Ureter (tissue), 1 donor: ENCODE data around the gene TLN1. TPM values are rescaled to one million over a fixed set of nuclear protein-coding genes. Genes with fewer than 3 reads are reported as not detected.

Experiments
- DNase-seq: peaks from one replicate; pipeline ENCODE4 v3.0.0-alpha.2; 2020; ENCODE audit warnings: low spot score
- total RNA-seq: library from RNA; stranded (reverse); gene quantifications from one replicate; pipeline ENCODE4 v1.2.4, GENCODE V29; 2023
- donor health status: DM: yes; HTN: yes; CAD: no.

TLN1 gene
- total RNA-seq, 1 donor from 2014 or later = 340 TPM

DNA sequence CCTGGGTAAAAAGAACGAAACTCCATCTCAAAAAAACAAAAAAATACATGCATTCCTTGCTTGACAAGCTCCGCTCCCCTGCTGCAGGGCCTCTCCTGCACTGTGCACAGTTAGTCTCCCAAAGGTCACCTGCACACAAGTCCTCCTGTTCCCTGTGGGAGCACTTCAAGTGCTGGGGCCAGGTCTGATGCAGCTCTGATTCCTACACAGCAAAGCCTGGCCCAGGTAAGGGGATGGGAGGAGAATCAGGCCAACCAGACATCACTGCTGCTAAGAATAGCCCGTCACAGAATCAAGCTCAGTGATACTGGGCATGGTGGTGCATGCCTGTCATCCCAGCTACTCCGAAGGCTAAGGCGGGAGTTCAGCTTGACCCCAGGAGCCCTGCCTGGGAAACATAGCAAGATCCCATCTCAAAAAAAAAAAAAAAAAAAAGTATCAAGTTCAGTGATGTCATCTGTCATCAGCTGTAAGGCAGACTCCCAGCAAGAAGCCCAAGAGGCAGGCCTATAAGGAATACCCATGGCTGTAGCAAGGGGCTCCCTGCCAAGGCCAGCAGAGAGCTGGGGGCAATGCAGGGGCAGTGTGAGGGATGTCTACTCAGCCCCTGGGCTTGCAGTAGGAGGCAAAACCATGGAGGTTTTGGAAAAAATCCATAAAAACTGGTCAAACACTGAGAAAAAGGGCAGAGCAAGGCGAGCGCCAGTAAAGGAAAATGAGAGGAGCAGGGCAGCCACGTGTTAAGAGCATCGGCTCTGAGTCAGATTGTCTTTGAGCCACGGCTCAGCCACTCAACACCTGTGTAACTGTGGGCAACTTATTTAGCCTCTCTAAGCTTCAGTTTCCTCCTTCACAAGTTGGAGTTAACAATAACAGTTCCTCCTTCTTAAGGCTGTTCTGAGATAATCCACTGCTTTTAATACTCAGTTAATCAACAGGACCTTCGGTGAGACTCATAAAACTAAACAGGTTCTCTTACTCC is 45.5 kb downstream of the TLN1 start:
- no peak for DNase-seq

DNA sequence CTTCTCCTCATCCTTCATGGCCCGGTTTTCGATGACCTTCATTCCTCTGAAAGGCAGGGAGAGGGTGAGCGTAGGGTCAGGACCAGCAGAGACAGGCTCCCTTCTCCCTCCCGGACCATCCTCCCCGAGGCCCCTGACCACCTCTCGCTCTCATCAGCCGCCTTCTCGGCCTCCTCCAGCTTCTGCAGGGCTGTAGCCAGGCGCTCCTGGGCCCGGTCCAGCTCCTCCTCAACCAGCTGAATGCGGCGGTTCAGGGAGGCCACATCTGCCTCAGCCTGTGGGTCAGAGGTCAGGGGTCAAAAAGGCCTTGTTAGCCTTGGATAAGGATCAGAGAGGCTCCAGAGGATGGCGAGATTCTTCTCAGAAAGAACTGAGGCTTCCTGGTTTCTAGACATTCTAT is 46.5 kb downstream of the TLN1 start:
- no peak for DNase-seq

GRCh38 chr9:35684921-35685320 is 47.1 kb downstream of the TLN1 start:
- no peak for DNase-seq

- no peak for DNase-seq
Observed at GRCh38 chr9:35683323-35683722, 48.7 kb downstream of the TLN1 start.

DNA sequence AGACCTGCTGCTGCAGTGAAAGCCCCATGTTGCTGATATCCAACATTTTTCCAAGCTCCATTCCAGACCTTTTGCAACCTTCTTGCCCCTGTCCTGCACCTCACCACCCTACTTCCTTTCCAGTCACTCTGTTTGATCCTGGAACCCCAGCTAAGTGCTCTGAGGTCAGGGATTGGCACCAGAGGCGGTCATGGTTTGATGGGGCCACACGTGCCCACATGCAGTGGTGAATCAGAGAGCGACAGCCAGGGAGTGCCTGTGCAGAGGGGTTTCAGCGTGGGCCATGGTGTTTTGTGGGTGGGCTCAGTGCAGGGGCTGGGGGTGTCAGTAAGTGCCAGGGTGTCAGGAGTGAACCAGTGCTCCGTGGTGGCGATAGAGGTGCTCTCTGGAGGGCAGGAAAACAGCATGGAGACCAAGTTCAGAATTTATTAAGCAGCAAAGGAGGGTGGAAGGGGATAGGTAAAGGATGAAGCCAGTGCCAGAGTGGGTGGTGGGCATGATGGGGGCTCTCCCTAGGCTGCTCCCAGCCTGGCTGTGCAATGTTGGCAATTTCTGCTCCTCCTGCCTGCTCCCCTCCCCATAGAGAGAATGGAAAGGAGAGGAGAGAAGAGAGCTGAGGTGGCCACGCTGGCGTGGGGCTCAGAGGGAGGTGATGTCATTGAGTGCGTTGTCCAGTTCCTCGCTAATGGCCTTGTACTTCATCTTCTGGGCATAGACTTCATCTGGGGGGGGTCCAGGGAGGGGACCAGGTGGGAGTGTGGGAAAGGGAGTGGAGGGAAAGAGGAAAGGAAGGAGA is 49.3 kb downstream of the TLN1 start:
- DNase-seq = no peak

DNA sequence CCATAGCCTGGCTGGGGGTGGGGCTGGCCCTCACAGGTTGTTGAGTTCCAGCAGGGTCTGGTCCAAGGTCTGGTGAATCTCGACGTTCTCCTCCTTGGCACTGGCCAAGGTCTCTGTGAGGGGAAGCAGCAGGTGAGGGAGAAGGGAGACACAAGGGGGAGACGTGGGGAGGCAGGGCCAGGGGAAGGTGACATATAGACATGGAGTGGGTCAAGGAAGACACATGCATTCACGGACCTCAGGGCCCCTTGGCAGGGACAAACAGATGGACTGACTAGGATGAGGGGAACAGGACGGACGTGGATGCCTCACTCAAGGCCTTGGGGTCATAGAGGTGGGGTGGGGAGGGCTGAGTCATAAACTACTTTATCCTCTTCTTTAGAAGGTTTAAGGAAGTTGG is 49.9 kb downstream of the TLN1 start:
- no peak for DNase-seq

DNA sequence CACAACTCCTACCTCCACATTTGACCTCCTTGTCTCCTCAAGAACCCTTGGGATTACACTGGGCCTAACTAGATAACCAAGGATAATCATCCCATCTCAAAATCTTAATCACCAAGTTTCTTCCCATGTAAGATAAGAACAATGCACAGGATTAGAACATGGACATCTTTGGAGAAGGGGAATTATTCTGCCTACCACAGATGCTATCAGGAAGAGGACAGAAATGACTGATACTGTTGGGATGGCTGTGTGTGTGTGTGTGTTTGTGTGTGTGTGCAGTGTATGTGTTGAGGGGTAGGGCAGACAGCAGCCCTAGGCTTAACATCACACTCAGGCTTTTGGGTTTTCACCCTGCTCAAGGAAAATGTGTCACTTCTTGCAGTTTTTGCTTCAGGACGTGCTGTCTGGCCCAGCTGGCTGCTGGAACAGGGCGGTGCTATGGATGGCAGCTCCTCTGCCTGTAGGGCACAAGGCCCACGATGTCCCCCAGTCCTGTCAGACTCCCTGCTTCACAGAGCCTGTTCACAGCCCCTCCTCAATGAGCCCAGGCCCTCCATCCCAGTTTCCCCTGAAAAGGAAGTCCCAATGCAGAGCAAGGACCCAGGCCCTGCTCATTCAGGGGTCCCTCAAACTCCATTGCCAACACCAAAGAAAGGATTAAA is 50.5 kb downstream of the TLN1 start:
- no peak for DNase-seq

DNA sequence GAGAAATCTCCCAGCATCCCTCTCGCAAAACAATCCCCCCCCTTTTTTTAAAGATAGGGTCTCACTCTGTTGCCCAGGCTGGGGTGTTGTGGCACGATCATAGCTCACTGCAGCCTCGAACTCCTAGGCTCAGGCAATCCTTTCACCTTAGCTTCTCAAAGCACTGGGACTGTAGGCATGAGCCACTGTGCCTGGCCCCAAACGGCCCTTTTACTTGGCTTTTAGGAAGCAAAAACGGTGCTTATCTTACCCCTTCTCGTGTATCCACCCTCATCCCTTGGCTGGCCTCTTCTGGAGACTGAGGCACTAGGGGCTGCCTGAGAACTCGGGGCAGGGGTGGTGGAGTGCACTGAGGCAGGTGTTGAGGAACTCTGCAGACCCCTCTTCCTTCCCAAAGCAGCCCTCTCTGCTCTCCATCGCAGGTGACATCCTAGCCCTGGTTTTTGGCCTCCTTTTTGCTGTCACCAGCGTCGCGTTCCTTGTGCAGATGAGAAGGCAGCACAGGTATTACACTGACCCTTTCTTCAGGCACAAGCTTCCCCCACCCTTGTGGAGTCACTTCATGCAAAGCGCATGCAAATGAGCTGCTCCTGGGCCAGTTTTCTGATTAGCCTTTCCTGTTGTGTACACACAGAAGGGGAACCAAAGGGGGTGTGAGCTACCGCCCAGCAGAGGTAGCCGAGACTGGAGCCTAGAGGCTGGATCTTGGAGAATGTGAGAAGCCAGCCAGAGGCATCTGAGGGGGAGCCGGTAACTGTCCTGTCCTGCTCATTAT is 51.5 kb downstream of the TLN1 start:
- no peak for DNase-seq

DNA sequence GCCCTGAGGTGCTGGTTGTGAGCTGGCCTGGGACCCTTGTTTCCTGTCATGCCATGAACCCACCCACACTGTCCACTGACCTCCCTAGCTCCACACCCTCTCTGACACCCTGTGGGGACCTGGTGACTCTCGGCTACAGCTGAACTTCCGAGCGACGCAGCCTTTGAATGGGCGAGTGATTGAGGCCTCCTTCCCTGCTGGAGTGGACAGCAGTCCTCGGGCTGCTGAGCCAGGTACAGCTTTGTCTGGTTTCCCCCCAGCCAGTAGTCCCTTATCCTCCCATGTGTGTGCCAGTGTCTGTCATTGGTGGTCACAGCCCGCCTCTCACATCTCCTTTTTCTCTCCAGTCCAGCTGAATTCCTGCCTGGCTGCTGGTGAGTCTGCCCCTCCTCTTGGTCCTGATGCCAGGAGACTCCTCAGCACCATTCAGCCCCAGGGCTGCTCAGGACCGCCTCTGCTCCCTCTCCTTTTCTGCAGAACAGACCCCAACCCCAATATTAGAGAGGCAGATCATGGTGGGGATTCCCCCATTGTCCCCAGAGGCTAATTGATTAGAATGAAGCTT is 52.1 kb downstream of the TLN1 start:
- DNase-seq = no peak

DNA sequence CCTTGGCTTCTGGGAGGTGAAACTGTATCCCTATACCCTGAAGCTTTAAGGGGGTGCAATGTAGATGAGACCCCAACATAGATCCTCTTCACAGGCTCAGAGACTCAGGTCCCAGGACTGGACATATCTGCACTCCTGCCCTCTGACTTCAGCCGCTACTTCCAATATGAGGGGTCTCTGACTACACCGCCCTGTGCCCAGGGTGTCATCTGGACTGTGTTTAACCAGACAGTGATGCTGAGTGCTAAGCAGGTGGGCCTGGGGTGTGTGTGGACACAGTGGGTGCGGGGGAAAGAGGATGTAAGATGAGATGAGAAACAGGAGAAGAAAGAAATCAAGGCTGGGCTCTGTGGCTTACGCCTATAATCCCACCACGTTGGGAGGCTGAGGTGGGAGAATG is 52.9 kb downstream of the TLN1 start:
- no peak for DNase-seq

GRCh38 chr9:35675732-35676392 is 56.1 kb downstream of the TLN1 start:
- DNase-seq = no peak

- no peak for DNase-seq
Observed at GRCh38 chr9:35675204-35675603, 56.8 kb downstream of the TLN1 start.

- DNase-seq = no peak
Observed at GRCh38 chr9:35674025-35674361, 58.0 kb downstream of the TLN1 start.

DNA sequence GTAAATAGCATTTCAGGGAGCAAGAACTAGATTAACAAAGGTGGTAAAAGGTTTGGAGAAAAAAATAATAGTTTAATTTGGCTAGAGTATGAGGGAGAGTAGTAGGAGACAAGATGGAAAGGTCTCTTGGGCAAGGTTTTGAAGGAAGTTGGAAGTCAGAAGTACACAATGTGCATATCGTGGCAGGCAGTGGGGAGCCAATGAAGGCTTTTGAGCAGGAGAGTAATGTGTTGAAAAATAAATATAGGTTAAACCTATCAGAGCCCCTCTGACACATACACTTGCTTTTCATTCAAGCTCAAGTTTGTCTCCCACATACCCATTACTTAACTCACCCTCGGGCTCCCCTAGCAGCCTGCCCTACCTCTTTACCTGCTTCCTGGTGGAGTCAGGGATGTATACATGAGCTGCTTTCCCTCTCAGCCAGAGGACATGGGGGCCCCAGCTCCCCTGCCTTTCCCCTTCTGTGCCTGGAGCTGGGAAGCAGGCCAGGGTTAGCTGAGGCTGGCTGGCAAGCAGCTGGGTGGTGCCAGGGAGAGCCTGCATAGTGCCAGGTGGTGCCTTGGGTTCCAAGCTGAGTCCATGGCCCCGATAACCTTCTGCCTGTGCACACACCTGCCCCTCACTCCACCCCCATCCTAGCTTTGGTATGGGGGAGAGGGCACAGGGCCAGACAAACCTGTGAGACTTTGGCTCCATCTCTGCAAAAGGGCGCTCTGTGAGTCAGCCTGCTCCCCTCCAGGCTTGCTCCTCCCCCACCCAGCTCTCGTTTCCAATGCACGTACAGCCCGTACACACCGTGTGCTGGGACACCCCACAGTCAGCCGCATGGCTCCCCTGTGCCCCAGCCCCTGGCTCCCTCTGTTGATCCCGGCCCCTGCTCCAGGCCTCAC is 58.6 kb downstream of the TLN1 start, which contains the start of gene CA9:
TSS of gene CA9 (plus strand) at position 797 of the 893 bp plus-strand sequence. CDS start at position 829, 32 bp downstream.
- DNase-seq = no peak

GRCh38 chr9:35669331-35670145 is 62.5 kb downstream of the TLN1 start:
- no peak for DNase-seq

DNA sequence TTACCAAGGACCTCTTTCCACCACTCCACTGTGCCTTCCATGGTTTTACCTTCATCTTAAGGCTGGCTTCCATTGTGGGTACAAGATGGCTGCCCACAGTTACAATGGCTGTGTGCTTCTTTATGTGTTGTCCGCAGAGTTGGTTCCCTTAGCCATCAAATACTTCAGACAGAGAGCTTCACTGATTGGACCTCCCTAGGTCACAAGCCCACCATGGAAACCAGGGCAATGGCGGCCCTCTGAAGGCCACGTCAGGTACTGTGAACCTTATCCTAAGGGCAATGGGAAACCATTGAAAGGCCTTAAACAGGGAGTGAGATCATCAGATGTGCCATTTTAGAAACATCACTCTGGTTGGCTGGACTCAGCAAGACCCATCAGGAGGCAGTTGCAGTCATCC is 64.1 kb downstream of the TLN1 start:
- no peak for DNase-seq

DNA sequence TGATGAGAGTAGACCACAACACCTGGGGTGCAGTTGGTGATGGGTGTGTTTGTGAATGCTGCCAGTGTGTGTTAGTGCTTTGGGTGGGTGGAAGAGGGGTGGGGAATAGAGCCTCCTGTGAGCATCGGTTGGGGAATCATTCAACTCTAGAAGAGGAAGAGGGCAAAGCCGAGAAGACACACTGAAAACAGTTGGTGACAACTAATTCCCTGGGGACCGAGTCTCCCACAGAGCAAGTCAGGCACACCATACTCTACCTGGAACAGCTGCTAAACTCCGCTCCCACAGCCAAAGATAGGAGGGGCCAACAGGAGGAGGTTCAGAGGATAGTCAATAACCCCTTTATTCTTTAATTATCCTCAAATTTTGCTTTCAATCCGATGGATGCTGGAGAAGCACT is 65.4 kb downstream of the TLN1 start:
- no peak for DNase-seq

DNA sequence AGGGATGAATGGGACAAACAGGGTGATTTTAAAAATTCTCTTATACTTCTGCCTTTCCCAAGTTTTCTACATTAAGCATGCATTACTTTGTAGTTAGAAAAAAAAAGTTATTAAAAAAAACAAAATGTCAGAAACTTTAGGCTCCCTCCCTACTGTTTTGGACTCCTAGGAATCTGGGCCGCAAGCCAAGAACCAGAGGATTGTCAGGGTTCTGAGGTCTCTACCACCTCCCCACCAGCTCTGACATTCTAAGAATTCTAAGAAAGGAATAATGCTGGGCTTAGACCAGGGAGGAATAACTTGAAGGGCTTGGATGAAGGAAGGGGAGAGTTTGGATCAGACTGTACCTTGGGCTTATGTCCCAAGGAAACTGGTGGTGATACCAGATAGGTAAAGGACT is 66.0 kb downstream of the TLN1 start:
- no peak for DNase-seq

DNA sequence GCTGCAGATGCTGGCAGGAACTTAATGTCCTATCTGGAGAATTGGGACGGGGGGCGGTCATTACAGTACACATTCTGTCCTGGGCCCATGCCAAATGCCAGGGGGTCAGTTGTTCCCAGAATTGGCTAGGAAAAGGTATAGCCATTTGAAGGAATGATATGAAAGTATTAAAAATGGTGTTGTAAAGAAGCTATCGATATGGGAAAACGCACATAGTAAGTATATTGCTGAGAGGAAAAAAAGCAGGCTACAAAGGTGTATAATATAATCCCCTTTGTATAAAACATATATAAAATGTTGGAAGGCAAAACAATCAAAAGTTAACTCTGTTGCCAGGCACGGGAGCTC is 66.5 kb downstream of the TLN1 start:
- no peak for DNase-seq
